EH (cell line): ENCODE measurements around the gene ADAMTSL5.
A peak's percentile ranks its signal among the peaks of the same experiment; 100 is the strongest.
"Not testable (repeated sequence)": the region's sequence is repeated elsewhere in the genome, so short reads cannot be mapped to it uniquely, and the experiment has no call there.

ENCODE experiments used
- DNase-seq: peaks from one replicate; pipeline ENCODE4 v3.0.0-alpha.2; 2015; ENCODE audit warnings: low read depth

The ADAMTSL5 gene

DNA sequence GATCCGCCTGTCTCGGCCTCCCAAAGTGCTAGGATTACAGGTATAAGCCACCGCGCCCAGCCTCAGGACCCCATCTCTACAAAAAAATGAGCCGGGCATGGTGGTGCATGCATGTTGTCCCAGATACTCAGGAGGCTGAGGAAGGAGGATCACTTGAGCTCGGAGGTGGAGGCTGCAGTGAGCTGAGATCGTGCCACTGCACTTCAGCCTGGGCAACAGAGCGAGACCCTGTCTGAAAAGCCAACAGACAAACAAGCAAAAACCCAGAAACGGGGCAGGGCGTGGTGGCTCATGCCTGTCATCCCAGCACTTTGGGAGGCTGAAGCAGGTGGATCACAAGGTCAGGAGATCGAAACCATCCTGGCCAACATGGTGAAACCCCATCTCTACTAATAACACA lies 18.0 kb upstream of the ADAMTSL5 start:
- DNase-seq = not testable (repeated sequence)

DNA sequence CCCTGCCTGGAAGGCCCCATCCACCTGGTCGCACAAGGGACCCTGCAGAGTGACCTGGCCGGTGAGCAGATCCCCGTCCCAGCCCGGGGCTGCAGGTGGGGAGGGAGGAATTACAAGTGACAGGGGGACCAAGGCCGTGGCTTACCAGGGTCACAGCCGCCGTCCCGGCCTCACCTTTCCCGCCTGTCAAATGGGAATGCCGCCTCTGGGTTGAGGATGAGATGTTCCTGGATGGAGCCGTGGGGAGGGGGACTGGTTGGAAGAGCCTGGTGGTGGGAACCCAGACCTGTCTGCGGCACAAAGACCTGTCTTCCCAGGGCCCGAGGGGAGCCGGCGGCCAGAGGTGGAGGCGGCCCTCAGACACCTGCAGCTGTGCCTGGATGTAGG lies 16.6 kb upstream of the ADAMTSL5 start:
- DNase-seq = no peak

DNA sequence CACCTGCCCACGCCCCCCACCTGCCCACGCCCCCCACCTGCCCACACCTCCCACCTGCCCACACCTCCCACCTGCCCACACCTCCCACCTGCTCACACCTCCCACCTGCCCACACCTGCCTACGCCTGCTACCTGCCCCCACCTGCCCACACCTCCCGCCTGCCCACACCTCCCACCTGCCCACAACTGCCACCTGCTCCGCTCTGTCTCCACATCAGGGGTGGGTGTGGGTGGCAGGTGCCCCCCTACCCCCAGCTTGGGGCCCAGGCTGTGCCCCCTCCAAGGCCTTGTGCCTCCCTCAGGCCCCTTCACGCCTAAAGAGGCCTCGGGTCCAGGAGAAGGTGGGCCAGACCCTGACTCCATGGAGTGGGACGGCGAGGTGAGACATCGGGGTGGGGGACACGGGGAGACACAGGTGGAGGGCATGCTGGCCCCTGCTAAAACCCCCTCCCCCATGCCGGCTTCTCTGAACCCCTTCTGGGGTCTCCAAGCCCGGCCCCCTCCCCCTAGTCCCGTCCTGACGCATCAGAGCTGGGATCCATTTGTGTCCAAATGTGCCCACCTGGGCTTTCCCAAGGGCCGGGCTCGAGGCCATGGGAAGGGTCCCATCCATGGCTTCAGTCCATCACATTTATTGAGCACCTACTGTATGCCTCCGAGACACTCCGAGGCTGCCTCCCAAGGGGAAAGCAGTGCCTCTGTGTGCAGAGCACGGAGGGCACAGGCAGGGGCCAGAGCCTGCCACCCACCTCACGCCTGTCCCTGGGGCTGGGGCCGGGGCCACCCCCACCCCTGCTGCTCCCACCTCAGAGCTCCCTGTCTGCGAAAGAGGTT lies 16.0 kb upstream of the ADAMTSL5 start:
- no peak for DNase-seq

DNA sequence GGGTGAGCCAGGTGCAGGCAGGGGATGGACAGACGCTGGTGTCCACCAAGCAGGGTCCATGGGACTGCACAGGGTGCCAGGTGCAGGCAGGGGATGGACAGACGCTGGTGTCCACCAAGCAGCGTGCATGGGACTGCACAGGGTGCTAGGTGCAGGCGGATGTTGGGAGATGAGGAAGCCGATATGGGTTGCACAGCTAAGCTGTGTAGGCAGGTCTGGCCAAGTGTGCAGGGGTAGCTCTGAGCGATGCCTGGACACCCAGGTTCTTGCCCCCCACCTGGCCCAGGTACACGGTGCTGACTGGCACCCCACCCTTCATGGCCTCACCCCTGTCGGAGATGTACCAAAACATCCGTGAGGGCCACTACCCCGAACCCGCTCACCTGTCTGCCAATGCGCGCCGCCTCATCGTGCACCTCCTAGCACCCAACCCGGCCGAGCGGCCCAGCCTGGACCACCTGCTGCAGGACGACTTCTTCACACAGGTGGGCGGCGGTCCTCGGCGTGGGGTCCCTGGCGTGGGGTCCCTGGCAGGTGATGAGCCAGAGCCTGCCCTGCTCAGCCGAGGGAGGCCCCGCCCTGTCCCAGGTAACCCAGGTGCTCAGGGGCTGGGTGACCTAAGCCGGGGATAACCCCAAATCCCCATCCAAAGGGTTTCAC lies 15.0 kb upstream of the ADAMTSL5 start:
- DNase-seq = no peak

DNA sequence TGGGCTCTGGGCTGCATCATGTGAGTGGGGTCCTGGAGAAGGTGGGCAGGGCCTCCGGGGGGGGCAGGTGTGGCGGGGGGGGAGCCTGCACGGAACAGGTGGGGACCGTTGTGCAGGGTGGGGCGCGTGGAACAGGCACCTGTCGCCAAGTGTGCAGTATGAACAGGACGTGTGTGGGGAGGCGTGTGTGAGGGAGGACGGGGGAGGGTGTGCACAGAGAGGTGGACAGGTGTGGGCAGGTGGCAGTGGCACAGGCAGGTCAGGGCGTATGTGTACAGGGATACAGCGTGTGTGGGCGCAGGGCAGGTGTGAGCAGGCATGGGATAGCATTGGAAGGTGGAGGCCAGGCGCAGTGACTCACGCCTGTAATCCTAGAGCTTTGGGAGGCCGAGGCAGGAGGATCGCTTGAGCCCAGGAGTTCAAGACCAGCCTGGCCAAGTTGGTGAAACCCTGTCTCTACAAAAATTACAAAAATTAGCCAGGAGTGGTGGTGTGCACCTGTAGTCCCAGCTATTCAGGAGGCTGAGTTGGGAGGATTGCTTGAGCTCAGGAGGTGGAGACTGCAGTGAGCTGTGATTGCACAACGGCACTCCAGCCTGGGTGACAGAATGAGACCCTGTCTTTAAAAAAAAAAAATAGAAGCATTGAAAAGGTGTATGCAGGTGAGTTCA lies 14.3 kb upstream of the ADAMTSL5 start:
- DNase-seq = no peak

DNA sequence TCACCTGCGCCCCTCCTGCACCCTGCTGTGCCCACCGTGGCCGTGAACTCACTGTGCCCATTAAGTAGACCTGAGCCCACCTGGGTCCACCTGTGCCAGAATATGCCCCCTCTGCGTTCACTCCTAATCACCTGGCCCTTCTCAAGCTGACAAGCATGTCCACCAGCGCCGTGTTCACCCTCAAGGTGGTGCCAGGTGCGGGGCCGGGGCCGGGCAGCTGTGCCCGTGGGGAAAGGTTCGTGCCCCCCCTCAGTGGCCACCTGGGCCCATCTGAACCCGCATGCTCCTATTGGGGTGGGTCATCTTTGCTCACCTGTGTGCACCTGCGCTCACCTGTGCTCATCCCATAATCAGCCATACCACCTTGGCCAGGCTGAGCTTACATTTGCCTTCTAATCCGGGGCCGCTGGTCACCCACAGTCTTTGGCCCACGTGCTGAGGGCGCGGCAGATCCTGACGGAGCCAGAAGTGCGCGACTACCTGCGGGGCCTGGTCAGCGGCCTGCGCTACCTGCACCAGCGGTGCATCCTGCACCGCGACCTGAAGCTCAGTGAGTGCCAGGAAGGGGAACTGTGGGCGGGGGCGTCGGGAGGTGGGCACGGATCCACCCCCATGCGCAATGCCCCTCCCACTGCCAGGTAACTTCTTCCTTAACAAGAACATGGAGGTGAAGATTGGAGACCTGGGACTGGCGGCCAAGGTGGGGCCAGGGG lies 13.4 kb upstream of the ADAMTSL5 start:
- DNase-seq = no peak

DNA sequence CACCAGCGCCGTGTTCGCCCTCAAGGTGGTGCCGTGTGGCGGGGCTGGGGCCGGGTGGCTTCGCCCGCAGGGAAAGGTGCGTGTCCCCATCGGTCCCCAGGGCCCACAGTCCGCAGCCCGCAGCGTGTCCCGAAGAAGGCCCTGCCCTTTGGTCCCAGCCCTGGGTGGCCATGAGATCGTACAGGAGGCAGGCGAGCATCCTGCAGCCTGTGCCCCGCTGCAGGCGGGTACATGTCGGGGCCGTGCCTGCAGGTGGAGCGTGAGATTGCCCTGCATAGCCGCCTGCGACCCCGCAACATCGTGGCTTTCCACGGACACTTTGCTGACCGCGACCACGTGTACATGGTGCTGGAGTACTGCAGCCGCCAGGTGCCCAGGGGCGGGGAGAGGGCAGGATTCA lies 12.5 kb upstream of the ADAMTSL5 start:
- DNase-seq = no peak

DNA sequence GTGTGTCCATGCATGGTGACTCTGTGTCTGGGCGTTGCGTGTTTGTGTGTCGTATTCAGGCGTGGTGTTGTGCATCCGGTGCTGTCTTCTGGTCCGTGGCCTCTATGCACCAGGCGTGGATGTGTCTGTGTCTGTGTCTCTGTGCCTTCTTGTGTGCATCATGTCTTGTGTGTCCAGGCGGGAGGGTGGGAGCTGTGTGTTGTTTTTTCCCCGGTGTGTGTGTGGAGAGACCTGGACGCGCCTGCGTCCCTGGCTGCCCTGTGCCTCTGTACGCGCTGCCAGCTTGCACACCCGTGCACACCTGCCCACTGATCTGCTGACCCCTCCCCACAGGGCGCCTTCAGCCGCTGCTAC lies 12.1 kb upstream of the ADAMTSL5 start:
- no peak for DNase-seq

DNA sequence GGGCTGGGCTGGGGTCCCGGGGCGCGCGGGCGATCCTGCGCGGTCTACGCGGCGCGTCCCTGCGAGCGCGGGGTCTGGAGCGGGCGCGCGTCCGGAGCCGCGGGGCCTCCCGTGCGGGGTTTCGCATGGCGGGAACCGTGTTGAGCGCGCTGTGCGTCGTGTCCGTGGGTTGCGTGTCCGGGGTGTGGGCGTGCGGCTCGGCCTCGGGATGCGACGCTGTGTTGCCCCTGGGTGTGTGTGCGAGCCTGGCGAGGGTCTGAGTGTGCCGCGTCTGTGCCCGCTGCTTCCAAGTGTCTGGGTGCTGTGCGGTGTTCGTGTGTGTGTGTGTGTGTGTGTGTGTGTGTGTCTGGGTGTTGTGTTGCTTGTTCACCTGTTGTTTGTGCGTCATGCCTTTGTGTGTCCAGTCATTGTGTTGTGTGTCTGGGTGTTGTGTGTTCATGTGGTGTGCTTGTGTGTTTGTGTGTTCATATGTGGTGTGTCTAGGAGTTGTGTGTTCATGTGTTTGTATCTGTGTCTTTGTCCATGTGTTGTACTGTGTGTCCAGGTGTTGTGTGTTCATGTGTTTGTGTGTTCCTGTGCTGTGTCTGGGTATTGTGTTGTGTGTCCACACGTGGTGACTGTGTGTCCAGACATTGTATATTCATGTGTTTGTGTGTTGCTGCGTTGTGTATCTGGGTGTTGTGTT lies 11.6 kb upstream of the ADAMTSL5 start:
- DNase-seq = no peak

DNA sequence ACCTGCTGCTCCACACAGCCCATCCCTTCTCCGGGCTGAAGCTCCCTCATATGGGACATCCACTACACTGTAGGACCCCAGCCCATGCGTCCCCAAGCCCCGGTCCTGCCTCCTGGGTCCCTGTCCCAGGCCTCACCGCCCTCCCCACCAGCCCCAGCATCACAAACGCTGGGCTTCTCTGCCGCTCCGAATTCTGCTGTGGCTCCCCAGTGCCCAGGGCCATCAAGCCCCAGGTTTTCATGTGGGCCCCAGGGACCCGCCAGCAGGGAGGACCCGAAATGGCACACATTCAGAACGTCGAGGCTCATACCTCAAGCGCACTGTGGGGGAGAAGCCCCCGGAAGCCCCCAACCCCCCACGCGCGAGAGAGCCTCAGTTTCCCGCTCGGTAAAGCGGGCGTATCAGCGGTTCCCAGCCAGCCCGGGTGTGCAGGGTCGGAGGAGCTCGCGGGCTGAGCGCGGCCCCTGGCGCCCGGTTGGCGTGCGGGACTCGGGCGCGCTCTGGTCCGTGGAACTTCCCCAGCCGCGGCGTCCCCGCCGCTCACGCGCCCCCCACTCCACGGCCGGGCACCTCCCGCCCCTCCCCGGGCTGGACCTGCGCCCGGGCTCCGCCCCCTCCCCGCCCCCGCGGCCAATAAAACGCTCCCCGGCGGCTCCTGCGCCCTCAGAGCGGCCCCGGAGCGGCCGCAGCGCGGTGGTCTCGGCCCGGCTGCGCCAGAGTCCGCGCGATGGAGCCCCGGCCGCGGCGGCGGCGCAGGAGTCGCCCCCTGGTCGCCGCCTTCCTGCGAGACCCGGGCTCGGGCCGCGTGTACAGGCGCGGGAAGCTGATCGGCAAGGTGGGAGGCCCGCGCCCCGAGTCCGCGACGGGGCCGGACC lies 10.8 kb upstream of the ADAMTSL5 start, which contains the start of gene PLK5:
TSS of gene PLK5 (plus strand) at position 666 of the 875 bp plus-strand sequence. CDS start 2,920 bp downstream, outside the sequence.
- DNase-seq = no peak

DNA sequence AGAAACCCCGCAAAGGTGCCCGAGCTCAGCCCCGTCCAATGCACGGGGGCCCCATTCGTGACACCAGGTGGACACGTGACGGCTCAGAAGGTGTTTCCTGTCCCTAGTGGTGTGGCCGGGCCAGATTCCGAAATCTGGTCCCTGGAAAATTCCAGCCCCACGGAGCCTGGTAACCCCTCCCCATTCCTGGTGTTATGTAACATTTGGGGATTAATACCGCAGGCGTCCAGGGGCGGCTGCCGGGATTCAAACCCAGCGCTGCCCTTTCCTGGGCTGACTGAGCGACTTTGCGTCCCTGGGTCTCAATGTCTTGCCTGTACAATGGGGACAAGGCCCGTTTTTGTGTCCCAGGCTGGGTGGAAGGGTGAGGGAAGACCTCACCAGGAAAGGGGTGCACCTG lies 10.0 kb upstream of the ADAMTSL5 start:
- no peak for DNase-seq

DNA sequence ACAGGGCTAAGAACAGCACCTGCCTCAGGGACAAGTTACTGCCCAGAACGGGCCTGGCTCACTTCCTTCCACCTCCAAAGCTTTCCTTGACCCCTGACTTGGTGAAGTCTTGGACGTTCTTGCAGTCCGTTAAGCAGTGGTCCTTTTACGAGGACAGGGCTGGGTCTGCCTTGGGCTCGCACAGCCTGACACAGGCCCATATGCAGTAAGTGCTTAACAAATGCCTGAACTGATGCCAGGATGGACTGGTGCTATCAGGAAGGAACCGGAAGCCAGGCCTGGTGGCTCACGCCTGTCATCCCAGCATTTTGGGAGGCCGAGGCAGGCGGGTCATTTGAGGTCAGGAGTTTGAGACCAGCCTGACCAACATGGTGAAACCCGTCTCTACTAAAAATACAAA lies 9.2 kb upstream of the ADAMTSL5 start:
- peak; percentile 21 for DNase-seq

DNA sequence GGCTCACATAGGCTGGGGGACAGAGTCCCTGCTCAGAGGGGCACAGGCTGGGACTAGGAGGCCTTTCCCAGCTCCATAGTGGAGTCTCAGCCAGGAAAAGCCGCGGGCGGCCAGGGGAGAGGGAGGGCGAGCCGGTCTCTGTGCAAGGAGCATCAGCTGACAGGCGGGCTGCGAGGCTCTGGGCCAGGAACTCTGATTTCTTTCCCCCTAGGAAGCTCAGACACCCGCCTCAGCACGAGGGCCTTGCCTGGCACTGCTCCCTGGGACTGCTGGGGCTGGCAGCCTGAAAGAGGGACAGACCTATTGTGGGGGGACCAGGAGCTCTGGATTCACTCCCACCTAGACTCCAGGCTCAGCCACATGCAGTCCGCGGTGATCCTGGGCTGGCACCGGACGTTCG lies 8.8 kb upstream of the ADAMTSL5 start:
- DNase-seq = no peak

DNA sequence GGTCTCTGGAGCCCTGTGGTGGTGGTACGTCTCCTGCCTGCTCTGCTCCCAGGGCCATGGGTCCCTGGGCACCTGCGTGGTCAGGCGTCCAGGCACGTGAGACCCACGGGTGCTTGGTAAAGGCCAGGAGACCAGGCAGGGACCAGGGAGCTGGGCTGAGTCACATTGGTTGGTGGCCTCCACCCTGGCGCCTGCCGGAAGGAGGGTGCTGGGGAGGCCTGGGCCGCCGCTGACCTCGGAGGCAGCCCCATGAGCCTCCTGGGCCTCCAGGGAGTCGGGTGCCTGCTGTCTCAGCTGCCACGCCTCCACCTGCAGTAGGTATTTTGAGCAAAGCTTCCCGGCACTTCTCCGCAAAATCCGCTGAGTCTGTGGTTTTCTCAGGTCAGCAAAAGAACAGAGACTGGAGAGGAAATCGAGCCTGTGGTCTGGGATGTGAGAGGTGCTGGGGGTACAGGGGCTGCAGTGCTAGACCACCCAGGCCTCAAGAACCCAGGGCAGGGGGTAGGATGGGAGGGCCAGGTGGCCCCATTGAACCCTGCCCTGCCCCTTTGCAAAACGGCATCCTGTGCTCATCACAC lies 7.5 kb upstream of the ADAMTSL5 start:
- no peak for DNase-seq

DNA sequence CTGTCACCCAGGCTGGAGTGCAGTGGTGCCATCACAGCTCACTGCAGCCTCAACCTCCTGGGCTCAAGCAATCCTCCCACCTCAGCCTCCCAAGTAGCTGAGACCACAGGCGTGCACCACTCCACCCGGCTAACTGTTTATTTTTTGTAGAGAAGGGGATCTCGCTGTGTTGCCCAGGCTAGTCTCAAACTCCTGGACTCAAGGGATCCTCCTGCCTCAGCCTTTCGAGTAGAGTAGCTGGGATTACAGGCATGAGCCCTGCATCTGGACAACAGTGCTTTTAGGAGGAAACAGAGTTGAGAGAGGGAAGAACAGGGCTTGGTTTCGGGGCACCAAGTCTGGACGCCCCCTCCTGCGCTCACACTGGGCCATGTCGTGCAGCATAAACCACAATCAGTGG lies 7.0 kb upstream of the ADAMTSL5 start:
- DNase-seq = not testable (repeated sequence)

DNA sequence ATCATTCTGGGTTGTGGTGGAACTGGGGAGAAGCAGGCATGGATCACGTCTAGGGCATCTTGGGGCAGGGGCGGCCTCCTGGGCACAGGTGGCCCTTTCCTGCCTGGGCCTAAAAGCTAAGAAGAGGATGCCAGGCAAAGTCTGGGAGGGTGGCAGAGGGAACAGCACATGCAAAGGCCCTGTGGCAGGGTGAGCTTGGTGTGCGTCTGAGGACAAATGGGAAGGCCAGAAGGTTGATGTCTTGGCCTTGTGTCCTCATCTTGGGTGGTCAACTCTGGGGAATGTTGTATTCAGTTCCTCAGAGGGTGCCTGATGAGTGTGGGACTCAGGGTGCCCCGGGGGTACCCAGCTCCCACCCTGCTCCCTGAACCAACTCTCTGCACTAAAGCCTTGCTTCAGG lies 5.7 kb upstream of the ADAMTSL5 start:
- DNase-seq = no peak

DNA sequence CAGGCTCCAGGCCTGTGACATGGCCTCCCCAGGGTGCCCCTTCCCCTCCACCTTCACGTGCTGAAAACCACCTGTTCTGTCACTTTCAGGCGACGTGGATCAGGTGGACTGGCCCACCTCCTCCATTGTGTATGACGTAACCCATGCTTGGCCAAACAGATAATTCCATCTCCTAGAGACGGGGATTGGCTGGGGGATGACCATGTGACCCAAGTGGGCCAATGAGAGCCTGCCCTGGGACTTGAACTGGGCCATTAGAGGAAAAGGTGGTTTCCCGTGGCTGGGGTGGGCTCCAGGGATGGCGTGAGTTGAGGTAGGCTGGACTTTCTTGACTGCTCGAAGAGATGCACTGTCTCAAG lies 3.6 kb upstream of the ADAMTSL5 start:
- DNase-seq = no peak

DNA sequence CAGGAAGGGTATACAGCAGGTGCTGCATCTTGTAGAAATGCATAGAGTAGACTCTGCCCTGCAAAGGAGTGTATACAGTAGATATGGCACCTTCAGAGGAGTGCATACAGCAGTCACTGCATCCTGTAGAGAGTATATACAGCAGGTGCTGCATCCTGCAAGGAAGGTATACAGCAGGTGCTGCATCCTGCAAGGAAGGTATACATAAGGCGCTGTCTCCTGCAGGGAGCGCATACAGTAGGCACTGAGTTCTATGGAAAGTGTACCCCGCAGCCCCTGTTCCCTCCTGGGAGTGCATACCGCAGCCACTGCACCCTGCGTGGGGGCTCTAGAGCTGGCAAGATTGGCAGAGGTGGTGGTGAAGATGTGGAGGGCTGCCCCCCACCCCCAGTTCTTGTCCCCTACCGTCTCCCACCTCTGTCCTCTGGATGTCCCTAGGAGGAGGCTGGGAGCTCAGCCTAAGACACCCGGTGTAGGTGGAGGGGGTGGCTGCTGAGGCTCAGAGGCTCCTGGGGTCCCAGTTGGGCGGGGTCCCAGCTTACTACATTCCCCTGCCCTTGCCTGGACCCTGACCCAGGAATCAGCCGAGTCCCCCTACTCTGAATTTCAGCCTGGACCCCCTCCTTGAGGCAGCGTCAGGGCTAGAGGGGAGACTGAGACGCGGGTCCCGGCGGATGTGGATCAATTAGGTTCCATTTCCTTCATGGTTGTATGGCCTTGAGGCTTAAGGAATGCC lies 2.3 kb upstream of the ADAMTSL5 start:
- DNase-seq = no peak

DNA sequence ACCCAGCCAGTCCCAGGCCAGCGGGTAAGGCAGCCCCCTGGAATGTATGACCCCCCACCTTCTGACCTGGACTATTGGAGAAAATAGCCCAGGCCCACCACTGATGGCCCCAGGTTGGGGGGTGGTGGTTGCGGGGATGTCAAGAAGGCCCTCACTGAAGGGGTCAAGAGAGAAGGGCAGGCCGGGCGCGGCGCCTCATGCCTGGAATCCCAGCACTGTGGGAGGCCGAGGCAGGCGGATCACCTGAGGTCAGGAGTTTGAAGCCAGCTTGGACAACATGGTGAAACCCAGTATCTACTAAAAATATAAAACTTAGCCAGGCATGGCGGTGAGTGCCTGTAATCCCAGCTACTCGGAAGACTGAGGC lies 1.5 kb upstream of the ADAMTSL5 start:
- DNase-seq = no peak
